NCI-H526 (cell line): Measurements from ENCODE around the gene DVL1.
"Not testable (repeated sequence)": the region's sequence is repeated elsewhere in the genome, so short reads cannot be mapped to it uniquely, and the experiment has no call there.

Experiments used
- DNase-seq, 2 experiments: peaks; one replicate each; lab custom pipeline; 2025; lab: John Stamatoyannopoulos, UW

The DVL1 gene

GRCh38 chr1:1325288-1326074 lies 23.7 kb downstream of the DVL1 start:
- DNase-seq = no peak

GRCh38 chr1:1324524-1325287 lies 24.5 kb downstream of the DVL1 start, which contains the start of the genes CPTP and INTS11:
Gene CPTP, plus strand, starts transcription at chr1:1324802. Its CDS starts 2,109 bp downstream, at chr1:1326911.
Gene INTS11, minus strand, starts transcription at chr1:1324660. Its CDS starts 52 bp downstream, at chr1:1324608.
- DNase-seq = peak; percentile 75 to 95

- DNase-seq = no peak
These were observed 25.1 kb downstream of the DVL1 start for GRCh38 chr1:1324084-1324523.

GRCh38 chr1:1322952-1323351 lies 26.3 kb downstream of the DVL1 start:
- DNase-seq = no peak

- DNase-seq = no peak
These were observed 26.8 kb downstream of the DVL1 start for GRCh38 chr1:1322418-1322817.

GRCh38 chr1:1321477-1321876 lies 27.7 kb downstream of the DVL1 start:
- no peak for DNase-seq

- no peak for DNase-seq
These were observed 28.4 kb downstream of the DVL1 start for GRCh38 chr1:1320666-1321448.

GRCh38 chr1:1319646-1319941 lies 29.6 kb downstream of the DVL1 start:
- no peak for DNase-seq

- DNase-seq = no peak
These were observed 30.2 kb downstream of the DVL1 start for GRCh38 chr1:1318777-1319645.

GRCh38 chr1:1318131-1318652 lies 31.0 kb downstream of the DVL1 start:
- DNase-seq = no peak

GRCh38 chr1:1317420-1317819 lies 31.8 kb downstream of the DVL1 start:
- no peak for DNase-seq

- DNase-seq = not testable (repeated sequence)
These were observed 33.0 kb downstream of the DVL1 start for GRCh38 chr1:1316199-1316598.

GRCh38 chr1:1315435-1315954 lies 33.7 kb downstream of the DVL1 start:
- no peak for DNase-seq

GRCh38 chr1:1314678-1315335 lies 34.4 kb downstream of the DVL1 start:
- no peak for DNase-seq

GRCh38 chr1:1314237-1314586 lies 35.0 kb downstream of the DVL1 start:
- no peak for DNase-seq

GRCh38 chr1:1313500-1314236 lies 35.5 kb downstream of the DVL1 start:
- no peak for DNase-seq

GRCh38 chr1:1312450-1313314 lies 36.5 kb downstream of the DVL1 start:
- DNase-seq = no peak
